HG02763 (cell line): Measurements from ENCODE around the gene RPAP3.
A peak's percentile ranks its signal among the peaks of the same experiment; 100 is the strongest.
"Not testable (repeated sequence)": the region's sequence is repeated elsewhere in the genome, so short reads cannot be mapped to it uniquely, and the experiment has no call there.

Experiments used
- ATAC-seq: cut with Tn5 transposase; IDR thresholded peaks from one replicate; pipeline ENCODE4 v1.9.1; 2021; ENCODE audit warnings: mild to moderate bottlenecking, moderate library complexity; ENCODE audit not compliant: unreplicated experiment

The RPAP3 gene

DNA sequence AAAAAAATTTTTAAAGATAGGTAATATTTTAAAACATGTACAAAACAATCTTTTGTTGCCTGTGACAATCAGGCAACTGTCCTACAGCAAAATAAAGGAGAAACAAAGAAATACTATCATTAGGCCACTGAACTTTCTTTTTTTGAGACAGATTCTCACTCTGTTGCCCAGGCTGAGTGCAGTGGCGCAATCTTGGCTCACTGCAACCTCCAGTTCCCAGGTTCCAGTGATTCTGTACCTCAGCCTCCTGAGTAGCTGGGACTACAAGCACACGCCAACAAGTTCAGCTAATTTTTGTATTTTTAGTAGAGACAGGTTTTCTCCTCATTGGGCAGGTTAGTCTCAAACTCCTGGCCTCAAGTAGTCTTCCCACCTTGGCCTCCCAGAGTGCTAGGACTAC is 16.6 kb downstream of the RPAP3 start:
- no peak for ATAC-seq

DNA sequence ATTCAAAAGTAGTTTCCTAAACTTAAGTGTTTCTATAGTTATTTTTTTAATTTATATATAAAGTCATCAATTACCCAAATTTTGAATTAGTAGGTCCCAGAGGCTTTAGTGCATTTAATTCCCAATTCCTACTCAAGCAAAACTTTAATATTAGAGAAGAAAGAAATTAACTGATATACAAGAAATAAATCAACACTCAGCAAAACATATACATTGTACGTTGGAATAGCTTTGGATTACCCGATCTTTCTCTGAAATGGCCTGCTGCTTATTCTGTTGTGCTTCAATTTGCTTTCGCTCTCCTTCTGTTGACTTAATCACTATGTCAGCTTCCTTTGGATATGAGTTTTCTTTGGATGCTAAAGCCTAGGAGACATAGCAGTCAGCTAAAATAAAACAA is 18.2 kb downstream of the RPAP3 start:
- no peak for ATAC-seq

- no peak for ATAC-seq
These were observed 19.1 kb downstream of the RPAP3 start for GRCh38 chr12:47686645-47687240.

GRCh38 chr12:47679785-47680184 is 26.0 kb downstream of the RPAP3 start:
- ATAC-seq, result no peak

DNA sequence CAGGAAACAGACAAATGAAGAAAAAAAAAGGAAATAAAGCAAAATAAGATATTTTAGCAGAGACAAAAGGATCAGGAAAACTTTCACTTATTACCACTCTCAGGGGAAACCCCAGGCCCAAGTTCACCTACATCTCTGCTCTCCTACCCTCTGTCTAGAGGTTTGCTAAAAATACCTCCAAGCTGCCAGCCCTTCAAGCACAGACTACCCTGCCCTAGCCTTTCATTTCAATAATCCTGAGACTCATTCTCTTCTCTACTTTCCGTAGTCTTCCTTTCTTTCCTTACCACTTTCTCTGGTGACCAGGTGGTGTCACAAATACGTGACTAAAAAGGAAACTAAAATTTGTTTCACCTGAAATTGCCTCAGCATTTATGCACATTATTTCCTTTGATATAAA is 33.8 kb downstream of the RPAP3 start:
- no peak for ATAC-seq

DNA sequence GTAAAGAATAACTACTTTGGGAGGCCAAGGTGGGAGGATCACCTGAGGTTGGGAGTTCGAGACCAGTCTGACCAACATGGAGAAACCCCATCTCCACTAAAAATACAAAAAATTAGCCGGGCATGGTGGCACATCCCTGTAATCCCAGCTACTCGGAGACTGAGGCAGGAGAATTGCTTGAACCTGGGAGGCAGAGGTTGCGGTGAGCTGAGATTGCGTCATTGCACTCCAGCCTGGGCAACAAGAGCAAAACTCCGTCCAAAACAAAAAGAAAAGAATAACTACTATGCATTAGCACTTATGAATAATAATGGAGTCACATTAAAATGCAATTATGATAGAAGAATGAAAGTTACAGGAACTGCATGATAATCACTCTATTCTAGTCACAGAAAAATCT is 37.9 kb downstream of the RPAP3 start:
- not testable (repeated sequence) for ATAC-seq

- ATAC-seq, result no peak
These were observed 53.2 kb downstream of the RPAP3 start for GRCh38 chr12:47652521-47653234.

- ATAC-seq, result peak; percentile 72
These were observed 54.2 kb downstream of the RPAP3 start for GRCh38 chr12:47651368-47652254.

GRCh38 chr12:47650469-47650868 is 55.4 kb downstream of the RPAP3 start:
- ATAC-seq, result no peak

GRCh38 chr12:47649381-47649780 is 56.4 kb downstream of the RPAP3 start:
- ATAC-seq, result no peak

- ATAC-seq, result no peak
These were observed 57.7 kb downstream of the RPAP3 start for GRCh38 chr12:47648056-47648579.

DNA sequence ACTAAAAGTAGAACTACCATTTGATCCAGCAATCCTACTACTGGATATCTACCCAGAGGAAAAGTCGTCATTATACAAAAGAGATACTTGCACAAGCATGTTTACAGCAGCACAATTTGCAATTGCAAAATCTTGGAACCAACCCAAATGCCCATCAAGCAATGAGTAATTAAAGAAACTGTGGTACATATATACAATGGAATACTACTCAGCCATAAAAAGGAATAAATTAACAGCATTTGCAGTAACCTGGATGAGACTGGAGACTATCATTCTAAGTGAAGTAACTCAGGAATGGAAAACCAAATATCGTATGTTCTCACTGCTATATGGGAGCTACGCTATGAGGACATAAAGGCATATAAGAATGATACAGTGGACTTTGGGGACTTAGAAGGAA is 63.5 kb downstream of the RPAP3 start:
- ATAC-seq, result not testable (repeated sequence)

GRCh38 chr12:47636908-47637780 is 68.7 kb downstream of the RPAP3 start:
- no peak for ATAC-seq

GRCh38 chr12:47635770-47636169 is 70.1 kb downstream of the RPAP3 start:
- not testable (repeated sequence) for ATAC-seq

DNA sequence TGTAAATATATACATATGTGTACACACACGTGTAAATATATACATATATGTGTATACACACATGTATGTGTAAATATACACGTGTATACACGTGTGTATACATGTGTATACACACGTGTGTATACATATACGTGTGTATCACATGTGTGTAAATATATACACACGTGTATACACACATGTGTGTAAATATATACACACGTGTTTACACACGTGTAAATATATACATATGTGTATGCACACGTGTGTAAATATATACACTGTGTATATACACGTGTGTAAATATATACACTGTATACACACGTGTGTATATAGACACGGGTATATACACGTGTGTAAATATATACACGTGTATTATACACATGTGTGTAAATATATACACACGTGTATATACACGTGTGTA is 71.7 kb downstream of the RPAP3 start:
- no peak for ATAC-seq

DNA sequence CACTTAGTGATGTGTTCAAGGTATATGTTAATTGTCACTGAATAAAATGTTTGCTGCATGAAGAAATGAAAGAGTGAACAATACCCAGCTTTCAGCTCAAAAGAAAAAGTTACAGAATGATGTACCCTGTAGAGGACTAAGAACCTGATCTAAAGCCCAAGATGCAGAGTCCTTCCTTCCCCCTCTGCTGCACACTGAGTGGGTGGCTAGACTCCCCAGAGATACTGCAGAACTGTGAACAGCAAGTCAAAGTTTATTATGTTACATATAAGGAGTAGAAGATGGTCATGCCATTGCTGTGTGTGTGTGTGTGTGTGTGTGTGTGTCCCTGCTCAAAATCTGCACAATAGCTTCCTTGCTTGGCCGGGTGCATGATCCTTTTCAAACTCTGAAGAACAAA is 83.9 kb downstream of the RPAP3 start:
- ATAC-seq, result no peak

DNA sequence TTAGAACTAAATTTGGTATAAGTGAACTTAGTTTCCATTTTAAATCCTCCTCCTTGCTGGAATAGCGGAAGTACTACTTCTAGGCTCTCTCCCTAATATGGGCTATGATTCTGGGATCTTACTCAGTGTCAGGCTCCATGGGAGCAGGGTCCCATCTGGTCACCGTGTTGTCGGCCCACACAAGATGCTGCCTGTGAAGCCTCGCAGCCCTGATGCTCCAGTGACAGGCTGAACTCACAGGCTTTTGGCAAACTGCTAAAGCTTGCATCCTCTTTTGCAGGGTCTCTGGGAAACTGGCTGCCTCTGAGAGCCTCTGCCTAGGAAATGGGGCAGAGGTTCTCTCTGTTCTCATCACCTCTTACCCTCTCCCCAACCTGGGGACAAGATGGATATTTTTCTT is 88.4 kb downstream of the RPAP3 start:
- no peak for ATAC-seq

- no peak for ATAC-seq
These were observed 89.4 kb downstream of the RPAP3 start for GRCh38 chr12:47616440-47616839.

GRCh38 chr12:47615711-47616110 is 90.1 kb downstream of the RPAP3 start:
- no peak for ATAC-seq

DNA sequence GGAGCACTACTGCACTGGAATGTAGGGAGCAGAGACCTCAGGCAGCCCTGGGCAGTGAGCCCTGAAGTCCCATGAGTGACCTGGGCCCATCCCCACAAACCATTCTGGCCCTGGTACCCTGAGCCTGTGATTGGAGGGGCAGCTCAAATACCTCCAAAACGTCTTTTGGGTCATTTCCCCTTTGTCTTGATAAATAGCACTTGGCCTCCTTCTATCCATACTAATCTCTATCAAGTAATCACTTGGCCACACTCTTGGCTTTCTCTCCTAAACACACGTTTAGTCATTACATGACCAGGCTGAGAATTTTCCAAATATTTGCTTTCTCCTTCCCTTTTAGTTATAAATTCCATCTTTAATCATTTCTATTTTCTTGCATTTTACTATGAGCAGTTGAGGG is 91.3 kb downstream of the RPAP3 start:
- no peak for ATAC-seq

- no peak for ATAC-seq
These were observed 92.9 kb downstream of the RPAP3 start for GRCh38 chr12:47612953-47613352.
